ENCODE results near the gene TEX2. TPM values are rescaled to one million over a fixed set of nuclear protein-coding genes. Genes with fewer than 3 reads are reported as not detected.
A peak's percentile ranks its signal among the peaks of the same experiment; 100 is the strongest.

Gene TEX2
- total and polyA plus RNA-seq, 2 of the 13 experiments (the other 11 are each of a cell fraction or from before 2014, with no cell fraction given) = 21.4 to 37.7 TPM

GRCh38 chr17:64156670-64157069 is 106.4 kb downstream of the TEX2 start (continued):
- no peak for TF ChIP-seq ZBTB7A (CRISPR knock-in tag; IDR thresholded peaks at IDR 0.05)
- TF ChIP-seq, protein P1, sequence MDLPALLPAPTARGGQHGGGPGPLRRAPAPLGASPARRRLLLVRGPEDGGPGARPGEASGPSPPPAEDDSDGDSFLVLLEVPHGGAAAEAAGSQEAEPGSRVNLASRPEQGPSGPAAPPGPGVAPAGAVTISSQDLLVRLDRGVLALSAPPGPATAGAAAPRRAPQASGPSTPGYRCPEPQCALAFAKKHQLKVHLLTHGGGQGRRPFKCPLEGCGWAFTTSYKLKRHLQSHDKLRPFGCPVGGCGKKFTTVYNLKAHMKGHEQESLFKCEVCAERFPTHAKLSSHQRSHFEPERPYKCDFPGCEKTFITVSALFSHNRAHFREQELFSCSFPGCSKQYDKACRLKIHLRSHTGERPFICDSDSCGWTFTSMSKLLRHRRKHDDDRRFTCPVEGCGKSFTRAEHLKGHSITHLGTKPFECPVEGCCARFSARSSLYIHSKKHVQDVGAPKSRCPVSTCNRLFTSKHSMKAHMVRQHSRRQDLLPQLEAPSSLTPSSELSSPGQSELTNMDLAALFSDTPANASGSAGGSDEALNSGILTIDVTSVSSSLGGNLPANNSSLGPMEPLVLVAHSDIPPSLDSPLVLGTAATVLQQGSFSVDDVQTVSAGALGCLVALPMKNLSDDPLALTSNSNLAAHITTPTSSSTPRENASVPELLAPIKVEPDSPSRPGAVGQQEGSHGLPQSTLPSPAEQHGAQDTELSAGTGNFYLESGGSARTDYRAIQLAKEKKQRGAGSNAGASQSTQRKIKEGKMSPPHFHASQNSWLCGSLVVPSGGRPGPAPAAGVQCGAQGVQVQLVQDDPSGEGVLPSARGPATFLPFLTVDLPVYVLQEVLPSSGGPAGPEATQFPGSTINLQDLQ (CRISPR knock-in tag; IDR thresholded peaks at IDR 0.05) = no peak
- no peak for TF ChIP-seq TOE1 (CRISPR knock-in tag; IDR thresholded peaks at IDR 0.05)
- 0 out of 2 replicates have a peak, but pooled peaks have one; percentile 50 for TF ChIP-seq MAF1 (CRISPR knock-in tag; IDR thresholded peaks at IDR 0.05; ENCODE audit: borderline replicate concordance)
- TF ChIP-seq SMARCC2 (IDR thresholded peaks at IDR 0.05) = no peak
- no peak for TF ChIP-seq ZNF18 (CRISPR knock-in tag; IDR thresholded peaks at IDR 0.05; ENCODE audit: insufficient replicate concordance)

- H3K36me3 ChIP-seq (replicated peaks in 1 of 2; ENCODE audit: control insufficient read depth in 1 of 2, insufficient read depth in 2 of 2, low read length in 2 of 2) = peaks cover 10 to 37% of the 10 kb centered on the region in 2 experiments
- ATAC-seq (peak; percentile 94), FAIRE-seq (peak; percentile 94), DNase-seq (ENCODE audit: low spot score) (peak; percentile 98)
- H4K20me1 ChIP-seq (ENCODE audit: insufficient read depth, low read length) = no peaks in the 10 kb centered on the region
- 31% methylated on average over 8 of the region's 11 CpGs for WGBS (ENCODE audit: low lambda C conversion rate)
- POLR2A ChIA-PET = interaction anchor here (1.0 to 4.4 kb wide), 12 partner anchors 8 to 106 kb away, joined by 3 to 103 read pairs (median 5); no protein-coding TSS in a partner anchor
- H2AFZ ChIP-seq (ENCODE audit: low read length) = no peak overlapping the region
- no peaks in the 10 kb centered on the region for H3K79me2 ChIP-seq (ENCODE audit: insufficient read depth, low read length)
- in situ Hi-C loops (cut with HindIII; ENCODE audit: extremely low pct_ligation_motif_present, low pct_unique_long_range_greater_than_20kb) = no loop called here
- H3K4me1 ChIP-seq (ENCODE audit: insufficient read depth, low read length) = peaks cover 79% of the 10 kb centered on the region
- H3K9me3 ChIP-seq (ENCODE audit: low read length) = no peaks in the 10 kb centered on the region
- H3K27ac ChIP-seq (ENCODE audit: extremely low read length, insufficient read depth, low read length) = peak overlapping the region; percentile 88
- intact Hi-C loops (cut with micrococcal nuclease; ENCODE audit: unreplicated experiment) = loop anchor here (2.0 to 10.0 kb wide), 4 partner anchors 23 to 561 kb away; partner anchors contain the start of gene POLG2
- H3K27me3 ChIP-seq (ENCODE audit: control insufficient read depth in 1 of 2, insufficient read depth in 2 of 2, low read length in 2 of 2) = no peaks in the 10 kb centered on the region
- H3K4me3 ChIP-seq (replicated peaks in 1 of 3; ENCODE audit: insufficient read depth in 1 of 3, low read depth in 2 of 3, low read length in 3 of 3) = peak overlapping the region; percentile 4 to 64 (median 6); a peak in 4 of 6 replicates
- CTCF ChIA-PET (ENCODE audit: low intra/inter-chr PET ratio, low total read pairs) = no interaction called here
- H3K4me2 ChIP-seq (ENCODE audit: low read depth, low read length) = peak overlapping the region; percentile 87
- H3K9ac ChIP-seq (ENCODE audit: insufficient read depth, low read depth, low read length) = peak overlapping the region; percentile 70
- no TSS peak for BruUV-seq (replicated peaks)
- TF ChIP-seq ZNF782 (CRISPR knock-in tag; IDR thresholded peaks at IDR 0.05; ENCODE audit: borderline replicate concordance) (0 out of 2 replicates have a peak, but pooled peaks have one; percentile 23), HNRNPLL (IDR thresholded peaks at IDR 0.05; ENCODE audit: low read depth, low read length, poor library complexity, severe bottlenecking) (no peak), ZNF556 (CRISPR knock-in tag; IDR thresholded peaks at IDR 0.05; ENCODE audit: borderline replicate concordance) (peak; percentile 91; the same call in 1 of the 2 replicates), ZSCAN5A (CRISPR knock-in tag; IDR thresholded peaks at IDR 0.05; ENCODE audit: borderline replicate concordance) (peak; percentile 61; the same call in 1 of the 2 replicates), RFXANK (CRISPR knock-in tag; IDR thresholded peaks at IDR 0.05) (no peak), SOX5 (CRISPR knock-in tag; IDR thresholded peaks at IDR 0.05; ENCODE audit: borderline replicate concordance) (peak; percentile 85), TRIM24 (CRISPR knock-in tag; IDR thresholded peaks at IDR 0.05) (no peak), ZNF747 (CRISPR knock-in tag; IDR thresholded peaks at IDR 0.05; ENCODE audit: borderline replicate concordance) (peak; percentile 26; the same call in 1 of the 2 replicates)
Measured at GRCh38 chr17:64155751-64156544, 107.1 kb downstream of the TEX2 start.

Measured in HepG2 (cell line).